Measurements from ENCODE around the gene PRKCD. TPM values are rescaled to one million over a fixed set of nuclear protein-coding genes. Genes with fewer than 3 reads are reported as not detected.

PRKCD gene
- polyA plus RNA-seq: 25.2 and 32.6 TPM in 2 replicates

DNA sequence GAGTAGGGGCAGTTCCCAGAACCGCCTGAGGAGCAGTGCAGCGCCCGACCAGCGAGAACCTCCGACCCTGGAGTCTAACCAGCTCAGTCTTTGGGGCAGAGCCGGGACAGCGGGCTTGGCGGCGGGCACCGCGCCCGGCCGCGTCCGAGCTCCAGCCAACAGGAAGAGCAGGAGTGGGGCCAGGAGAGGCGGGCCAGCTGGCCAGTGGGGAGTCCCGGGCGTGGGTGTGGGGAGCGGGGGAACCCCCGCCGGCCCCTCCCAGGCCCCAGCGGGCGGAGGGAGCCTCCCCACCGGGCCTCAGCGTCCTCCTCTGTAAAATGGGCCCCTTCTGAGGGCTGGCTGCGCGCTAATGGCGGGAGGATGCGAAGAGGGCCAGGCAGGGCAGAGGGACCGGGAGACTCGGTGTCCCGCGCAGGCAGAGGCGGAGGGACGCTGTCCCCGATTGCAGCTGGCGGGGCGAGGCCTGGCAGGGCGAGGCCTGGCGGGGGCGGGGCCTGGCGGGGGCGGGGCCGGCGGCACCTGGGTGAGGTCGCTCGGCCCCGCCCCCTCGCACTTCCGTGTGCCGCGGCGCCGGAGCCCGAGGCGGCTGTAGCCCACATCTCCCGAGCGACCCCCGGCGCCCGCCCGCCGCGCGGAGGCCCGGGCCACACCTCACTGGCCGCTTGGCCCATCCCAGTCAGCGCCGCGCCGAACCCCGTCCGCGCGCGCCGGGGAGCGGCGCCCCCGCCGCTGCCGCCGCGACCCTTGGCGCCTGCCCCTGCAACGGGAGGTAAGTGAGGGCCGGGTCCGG, at the start of gene PRKCD:
Gene PRKCD, plus strand, starts transcription at position 550 of the 790 bp plus-strand sequence. CDS start 17,214 bp downstream, outside the sequence.

DNA sequence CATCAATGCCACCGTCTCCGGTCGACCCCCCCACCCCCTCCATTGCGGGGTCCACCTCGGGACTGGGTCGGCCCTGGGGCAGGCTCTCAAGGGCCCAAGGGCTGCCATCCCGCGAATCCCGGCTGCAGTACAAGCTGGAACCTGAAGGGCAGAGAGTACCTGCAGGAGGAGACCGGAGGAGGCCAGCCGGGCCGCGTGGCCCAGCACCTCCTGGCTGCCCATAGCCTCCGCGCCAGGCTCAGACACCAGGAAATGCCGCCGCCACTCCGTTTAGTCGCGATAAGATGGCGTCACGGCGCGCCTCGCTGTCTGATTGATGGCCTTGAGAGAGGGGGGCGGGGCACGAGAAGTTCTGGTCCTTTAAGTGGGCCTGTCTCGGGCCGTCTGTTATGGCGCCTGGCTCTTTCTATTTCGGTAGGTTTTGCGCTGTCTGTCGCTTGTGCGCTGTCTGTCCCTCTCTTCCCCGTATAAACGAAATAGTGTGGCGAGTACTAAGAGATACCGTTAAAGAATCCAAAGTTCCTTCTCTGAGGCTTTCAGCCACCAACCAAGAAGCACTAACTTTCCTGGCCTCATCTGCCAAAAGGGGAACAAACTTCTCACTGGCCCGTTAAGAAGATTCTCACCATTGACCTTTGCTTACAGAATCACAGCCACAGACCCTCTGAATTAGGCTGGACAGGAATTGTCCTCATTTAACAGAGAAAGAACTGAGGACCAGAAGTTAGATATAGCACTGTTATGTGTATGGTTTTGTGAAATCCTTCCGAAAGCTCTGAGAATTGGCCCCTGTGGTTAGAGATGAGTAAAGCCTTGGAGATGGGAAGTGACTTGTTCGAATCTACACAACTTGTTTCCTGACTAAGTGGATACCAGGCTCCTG, 30.6 kb upstream of the PRKCD start, which contains the start of gene RFT1:
Gene RFT1, minus strand, starts transcription at position 257 of the 883 bp plus-strand sequence. Its CDS starts 35 bp downstream, at position 222.

Other genes with a start within 250 kb of the PRKCD start
- gene SFMBT1, start 115.1 kb upstream of the PRKCD start, polyA plus RNA-seq: 1.1 and 1.5 TPM in 2 replicates
- gene RFT1, start 30.8 kb upstream of the PRKCD start, polyA plus RNA-seq: 1.9 and 8.6 TPM in 2 replicates
- gene TKT, start 94.8 kb downstream of the PRKCD start, polyA plus RNA-seq: 23.5 and 26.7 TPM in 2 replicates
- gene DCP1A, start 186.3 kb downstream of the PRKCD start, polyA plus RNA-seq: 6.1 and 7.7 TPM in 2 replicates